DMS114 treated with DMSO at 0.1 percent for 48 hours (cell line): ENCODE results near the gene ARPC1A.
"Not testable (repeated sequence)": the region's sequence is repeated elsewhere in the genome, so short reads cannot be mapped to it uniquely, and the experiment has no call there.

Experiments
- DNase-seq: peaks from one replicate; lab custom pipeline; 2025; ENCODE audit not compliant: unreplicated experiment; lab: John Stamatoyannopoulos, UW

Gene ARPC1A

GRCh38 chr7:99368750-99369389 lies 43.2 kb downstream of the ARPC1A start:
- no peak for DNase-seq

GRCh38 chr7:99369767-99370391 lies 44.2 kb downstream of the ARPC1A start:
- no peak for DNase-seq

GRCh38 chr7:99371376-99371920 lies 45.8 kb downstream of the ARPC1A start:
- no peak for DNase-seq

GRCh38 chr7:99372275-99373090 lies 46.8 kb downstream of the ARPC1A start:
- no peak for DNase-seq

- DNase-seq = no peak
Observed at GRCh38 chr7:99373091-99374066, 47.7 kb downstream of the ARPC1A start.

GRCh38 chr7:99374111-99375064 lies 48.7 kb downstream of the ARPC1A start, which contains the start of gene ARPC1B:
Gene ARPC1B, plus strand, starts transcription at chr7:99374730. Its CDS starts 10,985 bp downstream, at chr7:99385715.
- no peak for DNase-seq

- no peak for DNase-seq
Observed at GRCh38 chr7:99375070-99375807, 49.5 kb downstream of the ARPC1A start.

GRCh38 chr7:99379043-99379577 lies 53.4 kb downstream of the ARPC1A start:
- no peak for DNase-seq

- not testable (repeated sequence) for DNase-seq
Observed at GRCh38 chr7:99379693-99380031, 54.0 kb downstream of the ARPC1A start.

- DNase-seq = no peak
Observed at GRCh38 chr7:99380032-99380822, 54.5 kb downstream of the ARPC1A start.

- DNase-seq = no peak
Observed at GRCh38 chr7:99380823-99381663, 55.3 kb downstream of the ARPC1A start.

GRCh38 chr7:99381664-99382075 lies 56.0 kb downstream of the ARPC1A start:
- no peak for DNase-seq

GRCh38 chr7:99383203-99383602 lies 57.5 kb downstream of the ARPC1A start:
- DNase-seq = no peak

GRCh38 chr7:99383791-99384370 lies 58.2 kb downstream of the ARPC1A start:
- no peak for DNase-seq

GRCh38 chr7:99384523-99384922 lies 58.8 kb downstream of the ARPC1A start:
- DNase-seq = no peak

- no peak for DNase-seq
Observed at GRCh38 chr7:99385564-99385963, 59.9 kb downstream of the ARPC1A start.
